Measurements from ENCODE around the gene FUT4. TPM values are rescaled to one million over a fixed set of nuclear protein-coding genes. Genes with fewer than 3 reads are reported as not detected.

FUT4 gene
- total and polyA plus RNA-seq, 2 donors from 2014 or later = 1.2 to 9.5 TPM

DNA sequence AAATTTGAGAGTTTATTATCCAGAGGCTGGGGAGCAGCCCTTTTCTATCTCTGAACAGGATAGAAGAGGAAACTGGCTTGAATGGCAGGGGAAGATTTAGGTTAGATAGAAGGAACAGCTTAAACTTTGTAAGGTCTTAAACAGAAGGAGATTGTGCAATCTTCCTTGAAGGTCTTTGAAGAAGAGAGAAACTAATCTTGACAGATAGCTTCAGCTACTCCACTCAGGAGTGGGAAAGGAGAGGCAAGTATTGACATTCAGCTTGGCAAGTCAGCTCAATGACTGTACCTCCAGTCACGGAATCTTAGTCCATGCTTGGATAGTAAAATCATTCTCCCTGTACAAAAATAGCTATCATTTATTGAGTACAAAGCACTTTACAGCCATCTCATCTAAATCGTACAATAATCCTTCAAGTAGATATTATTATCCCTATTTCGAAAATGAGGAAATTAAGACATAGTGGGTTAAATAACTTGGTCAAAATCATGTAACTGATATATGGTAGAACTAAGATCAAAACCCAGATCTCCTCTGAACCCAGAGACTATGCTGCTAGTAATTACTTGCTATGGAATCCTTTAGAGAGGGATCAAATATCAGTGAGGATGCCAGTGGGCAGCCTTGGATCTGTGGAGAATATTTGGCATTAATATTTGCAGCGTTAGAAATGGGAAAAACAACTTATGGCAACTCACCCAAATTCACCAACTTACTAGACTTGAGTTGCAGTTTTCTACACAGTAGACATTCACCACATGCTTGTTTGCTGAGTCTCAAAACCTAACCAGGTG is 16.9 kb upstream of the FUT4 start:
- Histone ChIP-seq H3K27ac (ENCODE audit: low read depth in 2 of 2, low read length in 2 of 2) (no peak overlapping the region), H3K9me3 (ENCODE audit: control insufficient read depth in 2 of 3, insufficient read depth in 1 of 3, low read length in 3 of 3) (no peaks in the 10 kb centered on the region), H3K27me3 (ENCODE audit: control insufficient read depth, insufficient read depth, low read length) (no peaks in the 10 kb centered on the region), H3K36me3 (ENCODE audit: control insufficient read depth in 2 of 3, insufficient read depth in 3 of 3, low read length in 3 of 3) (no peaks in the 10 kb centered on the region), H3K4me3 (ENCODE audit: low read length in 3 of 3) (no peak overlapping the region), H3K4me1 (ENCODE audit: control insufficient read depth in 2 of 3, insufficient read depth in 2 of 3, low read depth in 1 of 3, low read length in 3 of 3) (no peaks in the 10 kb centered on the region), H3K9ac (ENCODE audit: low read length in 3 of 3) (no peak overlapping the region)
- TF ChIP-seq, protein P1, sequence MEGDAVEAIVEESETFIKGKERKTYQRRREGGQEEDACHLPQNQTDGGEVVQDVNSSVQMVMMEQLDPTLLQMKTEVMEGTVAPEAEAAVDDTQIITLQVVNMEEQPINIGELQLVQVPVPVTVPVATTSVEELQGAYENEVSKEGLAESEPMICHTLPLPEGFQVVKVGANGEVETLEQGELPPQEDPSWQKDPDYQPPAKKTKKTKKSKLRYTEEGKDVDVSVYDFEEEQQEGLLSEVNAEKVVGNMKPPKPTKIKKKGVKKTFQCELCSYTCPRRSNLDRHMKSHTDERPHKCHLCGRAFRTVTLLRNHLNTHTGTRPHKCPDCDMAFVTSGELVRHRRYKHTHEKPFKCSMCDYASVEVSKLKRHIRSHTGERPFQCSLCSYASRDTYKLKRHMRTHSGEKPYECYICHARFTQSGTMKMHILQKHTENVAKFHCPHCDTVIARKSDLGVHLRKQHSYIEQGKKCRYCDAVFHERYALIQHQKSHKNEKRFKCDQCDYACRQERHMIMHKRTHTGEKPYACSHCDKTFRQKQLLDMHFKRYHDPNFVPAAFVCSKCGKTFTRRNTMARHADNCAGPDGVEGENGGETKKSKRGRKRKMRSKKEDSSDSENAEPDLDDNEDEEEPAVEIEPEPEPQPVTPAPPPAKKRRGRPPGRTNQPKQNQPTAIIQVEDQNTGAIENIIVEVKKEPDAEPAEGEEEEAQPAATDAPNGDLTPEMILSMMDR (IDR thresholded peaks at IDR 0.05; ENCODE audit: borderline replicate concordance, extremely low read depth, insufficient read depth) = no peak
- DNase-seq (no peak), FAIRE-seq (no peak)
- intact Hi-C loops (cut with DNase I) = no loop called here

DNA sequence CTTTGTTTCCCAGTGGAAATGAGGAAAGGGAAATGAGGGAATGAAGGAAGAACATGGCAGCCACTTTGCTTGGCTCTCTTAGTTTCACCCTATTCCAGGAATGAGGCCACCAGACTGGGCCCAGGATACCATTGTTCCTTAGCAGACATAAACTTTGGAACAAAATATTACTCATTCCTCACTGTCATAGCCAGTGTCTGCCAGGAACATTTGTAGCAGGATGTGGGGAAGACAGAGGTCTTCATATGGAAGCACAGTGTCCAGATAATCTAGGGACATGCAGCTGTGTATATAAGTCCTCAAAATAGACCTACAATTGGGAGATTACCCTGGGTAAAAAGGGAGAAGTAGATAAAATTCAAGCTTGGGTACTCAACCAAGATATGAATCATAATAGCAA is 15.2 kb upstream of the FUT4 start:
- intact Hi-C loops (cut with DNase I) = no loop called here
- FAIRE-seq (no peak), DNase-seq (no peak)
- Histone ChIP-seq H3K36me3 (ENCODE audit: control insufficient read depth in 2 of 3, insufficient read depth in 3 of 3, low read length in 3 of 3) (no peaks in the 10 kb centered on the region), H3K4me1 (ENCODE audit: control insufficient read depth in 2 of 3, insufficient read depth in 2 of 3, low read depth in 1 of 3, low read length in 3 of 3) (no peaks in the 10 kb centered on the region), H3K4me3 (ENCODE audit: low read length in 3 of 3) (no peak overlapping the region), H3K27ac (ENCODE audit: low read depth in 2 of 2, low read length in 2 of 2) (no peak overlapping the region), H3K9me3 (ENCODE audit: control insufficient read depth in 2 of 3, insufficient read depth in 1 of 3, low read length in 3 of 3) (no peaks in the 10 kb centered on the region), H3K27me3 (ENCODE audit: control insufficient read depth, insufficient read depth, low read length) (no peaks in the 10 kb centered on the region), H3K9ac (ENCODE audit: low read length in 3 of 3) (no peak overlapping the region)
- TF ChIP-seq, protein P1 (IDR thresholded peaks at IDR 0.05; ENCODE audit: borderline replicate concordance, extremely low read depth, insufficient read depth) = no peak

DNA sequence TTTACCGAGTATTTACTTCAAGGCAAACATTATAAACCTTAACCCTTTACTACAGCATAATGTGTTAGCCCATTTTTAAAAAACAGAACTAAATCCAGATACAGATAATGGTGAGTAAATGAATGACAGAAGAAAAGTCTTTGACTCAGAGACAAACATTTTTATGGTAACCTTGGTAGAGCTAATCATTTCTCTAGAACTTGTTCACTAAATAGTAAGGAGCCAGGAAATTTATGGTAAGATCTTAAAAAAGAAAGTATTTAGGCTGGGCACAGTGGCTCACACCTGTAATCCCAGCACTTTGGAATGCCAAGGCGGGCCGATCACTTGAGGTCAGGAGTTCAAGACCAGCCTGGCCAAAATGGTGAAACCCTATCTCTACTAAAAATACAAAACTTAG is 11.5 kb upstream of the FUT4 start:
- intact Hi-C loops (cut with DNase I) = no loop called here
- Histone ChIP-seq H3K9me3 (ENCODE audit: control insufficient read depth in 2 of 3, insufficient read depth in 1 of 3, low read length in 3 of 3) (no peaks in the 10 kb centered on the region), H3K9ac (ENCODE audit: low read length in 3 of 3) (no peak overlapping the region), H3K4me1 (ENCODE audit: control insufficient read depth in 2 of 3, insufficient read depth in 2 of 3, low read depth in 1 of 3, low read length in 3 of 3) (no peaks in the 10 kb centered on the region), H3K27ac (ENCODE audit: low read depth in 2 of 2, low read length in 2 of 2) (no peak overlapping the region), H3K36me3 (ENCODE audit: control insufficient read depth in 2 of 3, insufficient read depth in 3 of 3, low read length in 3 of 3) (no peaks in the 10 kb centered on the region), H3K27me3 (ENCODE audit: control insufficient read depth, insufficient read depth, low read length) (no peaks in the 10 kb centered on the region), H3K4me3 (ENCODE audit: low read length in 3 of 3) (no peak overlapping the region)
- no peak for FAIRE-seq
- TF ChIP-seq, protein P1 (IDR thresholded peaks at IDR 0.05; ENCODE audit: borderline replicate concordance, extremely low read depth, insufficient read depth) = no peak
- no peak for DNase-seq
